ENCODE data around the gene PLEKHM3. TPM values are rescaled to one million over a fixed set of nuclear protein-coding genes. Genes with fewer than 3 reads are reported as not detected.

The PLEKHM3 gene
- total RNA-seq, 2 donors from 2014 or later: 20.5 to 21.8 TPM

DNA sequence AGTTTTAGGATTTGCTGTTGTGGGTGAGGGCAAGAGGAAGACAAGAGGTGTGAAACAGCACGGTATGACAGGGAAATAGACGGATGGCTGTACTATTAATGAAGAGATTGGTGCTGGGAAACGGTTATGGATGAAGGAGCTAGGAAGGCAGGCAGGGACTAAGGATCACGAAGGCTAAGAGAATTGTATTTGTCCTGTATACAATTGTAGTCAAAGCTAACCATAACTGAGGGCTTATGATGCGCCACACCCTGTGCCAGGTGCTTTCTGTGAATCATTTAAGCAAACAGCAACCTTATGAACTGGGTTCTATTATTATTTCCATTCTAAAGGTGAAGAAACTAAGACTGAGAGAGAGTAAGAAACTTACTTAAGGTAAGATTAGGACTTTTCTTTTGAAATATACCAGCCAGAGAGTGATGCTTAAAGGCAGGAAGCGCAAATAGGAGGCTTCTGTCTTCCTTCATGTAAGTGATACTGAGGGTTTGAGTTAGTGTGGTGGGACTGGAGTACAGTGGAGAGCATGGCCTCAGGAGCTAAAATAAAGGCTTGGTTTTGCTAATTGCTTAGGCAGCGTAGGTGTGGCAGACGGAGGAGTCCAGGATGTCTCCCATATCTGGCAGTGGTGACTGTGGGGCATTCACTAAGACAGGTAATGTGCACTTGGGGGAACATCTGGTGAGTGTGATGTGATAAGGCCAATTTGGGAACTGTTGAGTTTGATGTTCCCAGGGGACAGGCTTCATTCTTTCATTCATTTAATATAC, 85.8 kb downstream of the PLEKHM3 start:
- H3K4me1 ChIP-seq (ENCODE audit: control insufficient read depth in 1 of 2, low read depth in 2 of 2): no peaks in the 10 kb centered on the region
- TF ChIP-seq, protein P1, sequence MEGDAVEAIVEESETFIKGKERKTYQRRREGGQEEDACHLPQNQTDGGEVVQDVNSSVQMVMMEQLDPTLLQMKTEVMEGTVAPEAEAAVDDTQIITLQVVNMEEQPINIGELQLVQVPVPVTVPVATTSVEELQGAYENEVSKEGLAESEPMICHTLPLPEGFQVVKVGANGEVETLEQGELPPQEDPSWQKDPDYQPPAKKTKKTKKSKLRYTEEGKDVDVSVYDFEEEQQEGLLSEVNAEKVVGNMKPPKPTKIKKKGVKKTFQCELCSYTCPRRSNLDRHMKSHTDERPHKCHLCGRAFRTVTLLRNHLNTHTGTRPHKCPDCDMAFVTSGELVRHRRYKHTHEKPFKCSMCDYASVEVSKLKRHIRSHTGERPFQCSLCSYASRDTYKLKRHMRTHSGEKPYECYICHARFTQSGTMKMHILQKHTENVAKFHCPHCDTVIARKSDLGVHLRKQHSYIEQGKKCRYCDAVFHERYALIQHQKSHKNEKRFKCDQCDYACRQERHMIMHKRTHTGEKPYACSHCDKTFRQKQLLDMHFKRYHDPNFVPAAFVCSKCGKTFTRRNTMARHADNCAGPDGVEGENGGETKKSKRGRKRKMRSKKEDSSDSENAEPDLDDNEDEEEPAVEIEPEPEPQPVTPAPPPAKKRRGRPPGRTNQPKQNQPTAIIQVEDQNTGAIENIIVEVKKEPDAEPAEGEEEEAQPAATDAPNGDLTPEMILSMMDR (IDR thresholded peaks at IDR 0.05): no peak
- no peak overlapping the region for H3K27ac ChIP-seq
- H3K4me3 ChIP-seq: no peak overlapping the region
- H3K27me3 ChIP-seq (replicated peaks; ENCODE audit: insufficient read depth): no peaks in the 10 kb centered on the region
- no peak for DNase-seq (ENCODE audit: low spot score)
- no peaks in the 10 kb centered on the region for H3K36me3 ChIP-seq
- H3K9me3 ChIP-seq: no peaks in the 10 kb centered on the region
- ATAC-seq (ENCODE audit: insufficient number of reproducible peaks, low FRiP score, low read depth): no peak

DNA sequence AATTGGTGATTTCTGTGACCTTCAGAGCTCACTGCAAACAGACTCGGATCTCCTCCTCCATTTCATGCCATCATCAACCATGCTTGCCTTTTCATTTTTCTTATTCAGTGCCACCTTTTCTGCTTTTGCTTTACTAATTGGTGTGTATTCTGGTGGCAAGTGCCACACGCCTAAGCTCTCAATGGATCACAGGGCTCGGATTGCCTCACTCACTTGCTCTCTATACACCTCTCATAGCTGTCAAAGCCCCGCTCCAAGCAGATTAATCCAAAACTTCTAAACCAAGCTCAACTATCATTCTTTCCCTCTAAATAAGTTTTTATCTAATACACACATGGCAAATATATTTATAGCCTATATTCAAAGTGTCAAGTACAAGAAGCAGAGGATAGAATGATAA, 86.4 kb downstream of the PLEKHM3 start:
- ATAC-seq (ENCODE audit: insufficient number of reproducible peaks, low FRiP score, low read depth): no peak
- H3K36me3 ChIP-seq: no peaks in the 10 kb centered on the region
- no peaks in the 10 kb centered on the region for H3K4me1 ChIP-seq (ENCODE audit: control insufficient read depth in 1 of 2, low read depth in 2 of 2)

DNA sequence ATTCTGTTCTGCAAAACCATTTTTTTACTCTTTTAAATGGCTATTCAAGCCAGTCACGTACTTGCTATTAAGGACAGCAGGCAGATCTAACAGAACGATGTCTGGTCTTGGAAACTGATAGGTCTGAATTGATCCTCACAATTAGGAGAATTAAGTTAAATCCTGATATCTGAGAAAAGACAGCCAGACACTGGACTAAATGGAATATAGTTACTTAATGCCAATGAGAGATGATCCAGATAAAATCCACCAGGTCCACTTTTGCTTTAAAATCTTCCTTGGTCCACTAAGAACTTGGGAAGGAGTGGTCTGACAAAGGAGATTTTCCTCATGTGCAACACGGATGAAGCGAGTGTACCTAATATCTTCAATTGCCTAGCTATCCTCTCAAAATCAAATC, 86.9 kb downstream of the PLEKHM3 start:
- H3K36me3 ChIP-seq: no peaks in the 10 kb centered on the region

More for the DNA sequence above, 86.4 kb downstream of the PLEKHM3 start:
- no peak overlapping the region for H3K27ac ChIP-seq
- no peaks in the 10 kb centered on the region for H3K27me3 ChIP-seq (replicated peaks; ENCODE audit: insufficient read depth)
- TF ChIP-seq, protein P1 (IDR thresholded peaks at IDR 0.05): no peak
- no peak for DNase-seq (ENCODE audit: low spot score)
- no peaks in the 10 kb centered on the region for H3K9me3 ChIP-seq
- no peak overlapping the region for H3K4me3 ChIP-seq

DNA sequence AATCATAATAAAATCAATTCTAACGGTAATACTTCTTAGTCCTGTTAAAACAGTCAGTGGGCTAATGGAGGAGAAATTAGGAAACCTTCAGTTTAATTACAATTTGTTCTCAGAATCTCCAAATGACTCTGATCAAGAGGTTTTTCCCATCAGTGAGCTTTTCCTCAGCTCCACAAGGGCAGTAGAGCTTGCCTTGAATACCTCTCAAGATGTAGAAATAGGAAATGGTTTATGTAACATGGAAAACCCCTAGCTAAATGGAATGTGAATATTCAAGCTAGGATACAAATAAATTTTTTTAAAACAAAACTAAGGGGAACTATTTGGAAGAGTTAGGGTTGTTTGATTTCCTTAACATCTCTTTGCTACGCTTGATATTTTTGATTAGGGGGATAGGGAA, 87.5 kb downstream of the PLEKHM3 start:
- H3K4me3 ChIP-seq: no peak overlapping the region
- H3K4me1 ChIP-seq (ENCODE audit: control insufficient read depth in 1 of 2, low read depth in 2 of 2): no peaks in the 10 kb centered on the region
- ATAC-seq (ENCODE audit: insufficient number of reproducible peaks, low FRiP score, low read depth) (no peak), DNase-seq (ENCODE audit: low spot score) (no peak)
- no peak overlapping the region for H3K27ac ChIP-seq
- H3K9me3 ChIP-seq: no peaks in the 10 kb centered on the region
- H3K36me3 ChIP-seq: no peaks in the 10 kb centered on the region
- no peaks in the 10 kb centered on the region for H3K27me3 ChIP-seq (replicated peaks; ENCODE audit: insufficient read depth)
- TF ChIP-seq, protein P1 (IDR thresholded peaks at IDR 0.05): no peak

More for the DNA sequence above, 86.9 kb downstream of the PLEKHM3 start:
- Histone ChIP-seq H3K4me3 (no peak overlapping the region), H3K9me3 (no peaks in the 10 kb centered on the region), H3K4me1 (ENCODE audit: control insufficient read depth in 1 of 2, low read depth in 2 of 2) (no peaks in the 10 kb centered on the region), H3K27ac (no peak overlapping the region), H3K27me3 (replicated peaks; ENCODE audit: insufficient read depth) (no peaks in the 10 kb centered on the region)
- TF ChIP-seq, protein P1 (IDR thresholded peaks at IDR 0.05): no peak
- DNase-seq (ENCODE audit: low spot score) (no peak), ATAC-seq (ENCODE audit: insufficient number of reproducible peaks, low FRiP score, low read depth) (no peak)

DNA sequence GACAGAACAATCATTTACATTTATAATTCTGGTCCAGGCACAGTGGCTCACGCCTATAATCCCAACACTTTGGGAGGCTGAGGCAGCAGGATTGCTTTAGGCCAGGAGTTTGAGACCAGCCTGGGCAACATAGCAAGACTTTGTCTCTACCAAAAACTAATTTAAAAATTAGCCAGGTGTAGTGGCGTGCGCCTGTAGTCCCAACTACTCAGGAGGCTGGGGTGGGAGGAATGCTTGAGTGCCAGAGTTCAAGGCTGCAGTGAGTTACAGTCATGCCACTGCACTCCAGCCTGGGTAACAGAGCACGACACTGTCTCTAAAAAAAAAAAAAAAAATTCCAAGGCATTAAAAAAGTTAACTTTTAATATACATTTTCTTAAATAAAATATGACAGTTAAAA, 88.1 kb downstream of the PLEKHM3 start:
- Histone ChIP-seq H3K27ac (no peak overlapping the region), H3K4me1 (ENCODE audit: control insufficient read depth in 1 of 2, low read depth in 2 of 2) (no peaks in the 10 kb centered on the region), H3K9me3 (no peaks in the 10 kb centered on the region), H3K27me3 (replicated peaks; ENCODE audit: insufficient read depth) (no peaks in the 10 kb centered on the region), H3K4me3 (no peak overlapping the region), H3K36me3 (no peaks in the 10 kb centered on the region)
- TF ChIP-seq, protein P1 (IDR thresholded peaks at IDR 0.05): no peak
- ATAC-seq (ENCODE audit: insufficient number of reproducible peaks, low FRiP score, low read depth): no peak
- no peak for DNase-seq (ENCODE audit: low spot score)
